ENCODE data around the gene CCNG2. TPM values are rescaled to one million over a fixed set of nuclear protein-coding genes. Genes with fewer than 3 reads are reported as not detected.

CCNG2 gene
- total and polyA plus RNA-seq, 2 of the 4 experiments (the other 2 are of a cell fraction) = 11.3 to 14.9 TPM

Small RNA genes within 50 kb of the gene (microRNA-seq; reads per million reads assigned to microRNA genes)
- not detected for gene RNU6-1187P (ENCODE audit: insufficient read depth, insufficient read length)

Small RNA genes within 50 kb of the gene (small RNA-seq; reads per million reads assigned to genes)
- gene RNU6-1187P = 0 reads per million in 5 experiments

Other genes starting within 250 kb of the CCNG2 start
- 573 and 632 TPM in 2 replicates for gene SEPTIN11, start 207.5 kb upstream of the CCNG2 start, total RNA-seq (2012; rRNA removed)
- gene SEPTIN11, start 207.5 kb upstream of the CCNG2 start, polyA plus RNA-seq (2012; rRNA removed) = 258 and 267 TPM in 2 replicates
- gene CCNI, start 81.2 kb upstream of the CCNG2 start, total RNA-seq (2012; rRNA removed) = 98.6 and 100 TPM in 2 replicates
- gene CCNI, start 81.2 kb upstream of the CCNG2 start, polyA plus RNA-seq (2012; rRNA removed) = 66.8 and 70.1 TPM in 2 replicates

Measured in IMR-90 (cell line).